GM19463 (cell line): ENCODE measurements around the gene MUCL3.
A peak's percentile ranks its signal among the peaks of the same experiment; 100 is the strongest.
"Not testable (repeated sequence)": the region's sequence is repeated elsewhere in the genome, so short reads cannot be mapped to it uniquely, and the experiment has no call there.

ENCODE experiments used
- ATAC-seq: cut with Tn5 transposase; IDR thresholded peaks from one replicate; pipeline ENCODE4 v1.9.1; 2021; ENCODE audit warnings: mild to moderate bottlenecking, moderate library complexity; ENCODE audit not compliant: unreplicated experiment

MUCL3 gene

DNA sequence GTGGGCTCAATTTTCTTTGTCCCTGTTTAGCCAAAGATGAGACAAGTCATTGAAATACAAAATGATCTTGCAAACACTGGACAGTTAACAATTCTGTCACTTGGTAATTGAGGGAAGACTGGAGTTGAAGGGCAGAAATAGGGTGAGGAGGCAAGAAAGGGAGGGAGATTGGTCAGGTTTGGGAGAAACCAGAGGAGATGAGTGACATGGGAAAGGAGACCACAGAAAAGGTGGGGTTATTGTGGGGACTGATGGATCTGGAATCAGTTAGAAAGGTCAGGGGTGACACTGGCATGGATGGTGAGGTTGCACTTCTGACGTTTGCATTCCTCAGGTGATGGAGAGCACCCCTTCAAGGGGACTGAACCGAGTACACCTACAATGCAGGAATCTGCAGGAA, 32.1 kb upstream of the MUCL3 start:
- no peak for ATAC-seq

DNA sequence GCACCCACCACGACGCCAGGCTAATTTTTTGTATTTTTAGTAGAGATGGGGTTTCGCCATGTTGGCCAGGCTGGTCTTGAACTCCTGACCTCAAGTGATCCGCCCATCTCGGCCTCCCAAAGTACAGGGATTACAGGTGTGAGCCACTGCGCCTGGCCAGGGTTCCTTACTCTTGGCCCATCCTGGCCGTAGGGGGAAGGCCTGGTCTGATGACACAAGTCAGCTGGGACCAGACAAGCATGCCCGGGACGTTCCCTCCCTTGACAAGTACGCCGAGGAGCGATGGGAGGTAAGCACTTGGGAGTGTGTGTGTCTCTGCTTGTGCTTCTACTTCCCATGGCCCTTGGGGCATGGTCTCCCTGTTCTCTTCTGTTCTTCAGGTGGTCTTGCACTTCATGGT, 30.3 kb upstream of the MUCL3 start:
- not testable (repeated sequence) for ATAC-seq

DNA sequence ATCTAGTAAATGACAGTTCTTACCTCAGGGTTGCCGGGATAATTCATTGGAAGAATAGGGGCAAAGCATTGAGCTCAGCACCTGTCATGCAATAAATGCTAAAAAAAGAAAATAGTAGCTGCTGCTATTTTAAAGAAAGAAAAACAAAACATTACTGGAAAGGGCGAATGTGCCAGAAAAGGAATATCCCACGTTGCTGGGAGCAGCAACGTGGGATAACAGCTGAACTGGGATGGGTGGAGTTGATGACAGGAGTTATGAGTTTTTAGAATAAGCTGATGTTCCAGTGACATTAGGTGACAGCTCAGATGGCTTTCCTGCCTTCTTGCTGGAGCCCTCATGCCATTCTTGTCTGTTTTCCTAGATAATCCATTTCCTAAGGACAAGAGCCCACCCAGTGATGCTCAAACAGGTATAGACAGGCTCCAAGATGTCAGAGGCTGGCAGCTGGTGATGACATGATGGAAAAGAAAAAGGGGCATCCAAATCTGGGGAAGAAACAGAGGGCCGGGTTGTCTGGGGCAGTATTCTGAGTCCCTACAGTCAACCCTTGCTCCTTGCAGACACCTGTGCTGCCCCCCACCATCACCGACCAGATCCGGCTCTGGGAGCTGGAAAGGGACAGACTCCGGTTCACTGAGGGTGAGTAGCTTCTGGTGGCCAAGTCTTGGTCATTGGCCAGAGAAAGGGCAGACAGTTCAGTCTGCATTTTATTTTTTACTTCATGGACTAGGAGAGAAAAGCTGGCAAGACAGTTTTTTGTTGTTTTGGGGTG, 27.8 kb upstream of the MUCL3 start:
- no peak for ATAC-seq

DNA sequence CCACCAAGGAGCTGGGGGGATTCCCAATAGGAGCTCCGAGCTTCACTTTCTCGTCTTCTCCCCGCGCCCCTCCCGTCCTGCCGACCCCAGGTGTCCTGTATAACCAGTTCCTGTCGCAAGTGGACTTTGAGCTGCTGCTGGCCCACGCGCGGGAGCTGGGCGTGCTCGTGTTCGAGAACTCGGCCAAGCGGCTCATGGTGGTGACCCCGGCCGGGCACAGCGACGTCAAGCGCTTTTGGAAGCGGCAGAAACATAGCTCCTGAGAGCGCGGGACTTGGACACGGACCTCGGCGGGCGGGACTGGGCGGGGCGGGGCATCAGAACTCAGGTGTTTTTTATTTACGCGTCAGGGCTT, 27.1 kb upstream of the MUCL3 start:
- ATAC-seq = peak; percentile 30

DNA sequence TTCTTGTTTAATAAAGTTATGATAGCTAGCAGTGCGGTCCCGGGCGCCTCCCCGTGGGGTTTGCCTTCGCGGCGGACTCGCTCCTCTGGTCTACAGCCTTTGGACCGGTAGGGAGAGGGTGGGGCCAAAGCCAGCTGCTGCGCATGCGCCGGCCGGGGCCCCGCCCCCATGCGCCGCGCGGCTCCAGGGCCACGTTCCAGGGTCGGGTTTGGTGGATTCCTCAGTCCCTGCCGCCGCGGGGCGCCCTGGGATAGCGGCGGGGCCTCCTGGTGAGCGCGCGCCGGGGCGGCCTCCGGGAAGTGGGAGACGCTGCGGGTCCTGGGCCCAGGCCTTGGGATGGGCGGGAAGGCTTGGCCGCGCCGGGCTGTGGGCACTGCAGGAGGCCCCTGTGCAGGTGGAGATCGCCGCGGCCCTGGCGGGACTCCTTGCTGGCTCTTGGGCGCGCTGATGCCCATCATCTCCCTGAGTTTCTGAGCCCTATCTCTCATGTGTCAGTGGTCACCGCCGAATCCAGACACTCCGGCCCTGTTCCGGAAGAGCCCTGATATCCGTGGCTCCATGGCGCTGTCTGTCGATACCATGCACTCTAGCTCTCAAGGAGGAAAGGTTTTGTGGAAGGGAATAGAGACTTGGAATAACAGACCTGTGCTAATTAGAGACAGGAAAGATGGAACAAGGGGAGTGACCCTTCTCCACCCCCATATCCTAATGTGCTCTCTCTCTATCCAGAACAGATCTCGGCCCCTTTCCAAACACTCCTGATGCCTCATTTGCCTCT, 26.5 kb upstream of the MUCL3 start, which contains the start of gene VARS2:
TSS of gene VARS2 (plus strand) at position 163 of the 778 bp plus-strand sequence. CDS start at position 762, 599 bp downstream.
- ATAC-seq = peak; percentile 91

DNA sequence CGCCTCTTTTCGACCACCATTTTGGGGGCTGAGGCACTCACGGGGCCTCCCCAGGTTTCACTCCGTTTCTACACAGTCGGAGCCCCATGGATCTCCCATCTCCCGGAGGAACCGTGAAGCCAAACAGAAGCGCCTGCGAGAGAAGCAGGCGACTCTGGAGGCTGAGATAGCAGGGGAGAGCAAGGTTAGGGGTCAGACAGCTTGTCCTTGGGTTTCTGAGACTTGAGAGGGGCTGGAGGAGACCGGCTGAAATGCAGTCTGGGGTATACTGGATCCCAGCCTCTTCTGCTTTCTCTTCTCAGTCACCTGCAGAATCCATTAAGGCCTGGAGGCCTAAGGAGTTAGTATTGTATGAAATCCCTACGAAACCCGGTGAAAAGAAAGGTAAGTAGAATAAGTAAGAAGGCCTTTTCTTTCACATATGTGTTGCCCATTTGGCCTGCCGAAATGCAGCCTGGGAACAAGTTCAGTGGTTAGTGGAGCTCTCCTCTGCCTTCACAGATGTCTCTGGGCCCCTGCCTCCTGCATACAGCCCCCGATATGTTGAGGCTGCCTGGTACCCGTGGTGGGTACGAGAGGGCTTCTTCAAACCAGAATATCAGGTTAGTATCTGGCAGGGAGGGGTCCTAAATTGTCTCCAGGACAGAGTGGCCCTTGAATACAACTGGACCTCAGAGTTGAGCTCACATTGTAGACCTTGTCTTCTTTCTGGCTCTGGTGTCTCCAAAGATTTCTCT, 25.8 kb upstream of the MUCL3 start:
- ATAC-seq = no peak

DNA sequence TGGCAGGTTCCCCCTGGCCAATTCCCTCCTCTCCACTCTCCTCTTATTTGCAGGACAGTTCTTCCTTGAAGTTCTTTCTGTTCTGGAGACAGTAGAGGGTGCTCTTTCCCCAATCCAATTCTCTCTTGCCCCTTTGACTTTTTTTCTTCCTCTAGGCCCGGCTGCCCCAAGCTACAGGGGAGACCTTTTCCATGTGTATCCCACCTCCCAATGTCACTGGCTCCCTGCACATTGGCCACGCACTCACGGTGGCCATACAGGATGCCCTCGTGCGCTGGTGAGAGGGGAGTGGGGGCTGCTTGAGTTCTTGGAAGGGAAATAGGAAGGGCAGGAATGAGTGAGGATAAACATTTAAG, 25.2 kb upstream of the MUCL3 start:
- ATAC-seq = no peak

DNA sequence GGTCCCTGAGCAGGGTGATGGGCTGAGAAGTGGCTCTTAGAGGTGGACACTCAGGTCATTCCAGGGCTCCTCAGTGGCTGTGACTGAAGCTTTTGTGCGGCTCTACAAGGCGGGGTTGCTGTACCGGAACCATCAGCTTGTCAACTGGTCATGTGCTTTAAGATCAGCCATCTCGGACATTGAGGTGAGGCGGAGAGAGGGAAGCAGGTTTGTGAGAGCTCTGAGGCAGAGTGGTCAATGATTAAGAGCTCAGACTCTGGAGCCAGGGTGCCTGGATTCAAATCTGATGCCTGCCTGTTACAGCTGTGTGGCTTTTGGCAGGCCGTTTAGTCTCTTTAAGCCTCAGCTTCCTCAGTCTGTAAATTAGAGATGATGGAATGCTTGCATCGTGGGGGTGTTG, 23.7 kb upstream of the MUCL3 start:
- ATAC-seq = no peak

DNA sequence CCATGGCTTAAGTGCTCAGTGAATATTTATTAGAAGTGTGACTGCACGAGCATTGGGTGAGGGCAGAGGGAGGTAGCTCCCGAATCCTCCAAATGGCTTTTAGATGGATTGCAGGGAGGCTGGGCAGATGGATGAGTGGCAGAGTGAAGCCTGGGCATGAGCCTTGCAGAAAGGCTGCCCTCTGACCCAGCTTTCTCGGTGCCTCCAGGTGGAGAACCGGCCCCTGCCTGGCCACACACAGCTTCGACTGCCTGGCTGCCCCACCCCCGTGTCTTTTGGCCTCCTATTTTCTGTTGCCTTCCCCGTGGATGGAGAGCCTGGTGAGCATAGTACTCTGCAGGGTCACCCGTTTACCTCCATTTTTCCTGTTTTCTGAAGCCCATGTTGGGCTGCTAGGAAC, 23.3 kb upstream of the MUCL3 start:
- ATAC-seq = no peak

DNA sequence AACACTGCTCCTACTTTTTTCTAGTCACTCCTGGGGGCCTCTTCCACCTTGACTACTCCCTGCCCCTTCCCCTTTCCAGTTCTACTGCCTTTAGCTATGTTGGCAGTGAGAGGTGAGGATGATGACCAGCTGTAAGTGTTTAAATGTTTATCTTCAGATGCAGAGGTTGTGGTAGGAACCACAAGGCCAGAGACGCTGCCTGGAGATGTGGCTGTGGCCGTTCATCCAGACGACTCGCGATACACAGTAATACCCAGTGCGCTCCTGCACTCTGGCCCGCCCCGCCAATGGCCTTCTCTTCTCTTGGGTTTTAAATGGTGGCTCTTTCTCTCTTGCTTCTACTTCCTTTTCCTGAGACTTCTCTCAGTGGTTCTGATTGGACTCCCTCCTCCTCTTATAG, 22.1 kb upstream of the MUCL3 start:
- ATAC-seq = no peak

DNA sequence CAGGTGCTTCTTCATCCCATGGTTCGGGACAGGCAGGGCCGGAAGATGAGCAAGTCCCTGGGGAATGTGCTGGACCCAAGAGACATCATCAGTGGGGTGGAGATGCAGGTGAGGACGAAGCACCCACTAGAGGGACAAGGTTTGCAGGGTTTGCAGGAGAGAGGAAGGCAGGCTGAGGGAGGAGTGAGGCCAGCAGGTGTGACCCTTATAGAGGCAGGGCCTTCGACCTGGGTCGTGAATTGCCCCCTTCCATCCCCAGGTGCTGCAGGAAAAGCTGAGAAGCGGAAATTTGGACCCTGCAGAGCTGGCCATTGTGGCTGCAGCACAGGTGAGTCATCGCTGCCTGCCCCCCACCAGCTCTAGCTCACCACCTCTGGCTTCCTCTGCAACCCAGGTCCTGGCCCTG, 18.3 kb upstream of the MUCL3 start:
- ATAC-seq = no peak

DNA sequence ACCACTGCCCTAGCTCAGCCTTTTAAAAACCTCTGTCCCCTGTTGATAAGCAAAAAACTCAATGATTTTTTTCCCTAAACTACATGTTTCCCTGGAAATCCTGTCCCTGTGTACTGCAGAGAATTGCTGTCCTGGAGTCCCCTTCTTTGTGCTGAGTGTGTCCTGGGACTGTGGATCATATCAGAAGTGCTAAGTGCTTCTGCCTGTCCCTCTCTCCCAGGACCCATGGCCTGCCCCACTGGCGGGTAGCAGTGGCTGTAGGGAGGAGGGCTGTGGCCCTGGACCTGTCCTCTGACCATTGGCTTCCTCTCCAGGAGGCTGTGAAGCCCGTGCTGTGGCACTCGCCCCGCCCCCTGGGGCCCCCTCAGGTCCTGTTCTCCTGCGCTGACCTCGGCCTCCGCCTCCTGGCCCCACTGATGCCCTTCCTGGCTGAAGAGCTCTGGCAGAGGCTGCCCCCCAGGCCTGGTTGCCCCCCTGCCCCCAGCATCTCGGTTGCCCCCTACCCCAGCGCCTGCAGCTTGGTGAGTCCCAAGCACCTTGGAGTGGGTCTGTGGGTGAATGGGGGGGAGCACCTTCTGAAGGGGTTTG, 16.6 kb upstream of the MUCL3 start:
- not testable (repeated sequence) for ATAC-seq

DNA sequence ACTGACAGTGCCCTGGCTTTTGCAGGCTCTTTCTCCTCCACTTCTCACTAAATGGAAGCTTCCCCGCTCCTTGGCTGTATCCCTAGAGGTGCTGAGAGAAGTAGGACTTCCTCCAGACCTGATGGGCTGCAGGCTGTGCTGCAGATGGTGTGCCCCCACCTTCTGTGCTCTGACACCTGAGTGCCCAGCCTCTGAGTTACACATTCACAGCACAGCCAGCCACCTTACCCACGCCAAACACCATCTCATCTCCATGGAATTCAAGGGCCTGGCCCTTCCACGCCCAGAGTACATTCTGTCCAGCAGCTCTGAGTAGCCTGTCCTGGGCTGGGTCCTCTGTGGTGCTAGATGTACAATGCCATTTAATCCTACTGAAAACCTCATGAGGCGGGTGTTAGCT, 14.1 kb upstream of the MUCL3 start:
- no peak for ATAC-seq

DNA sequence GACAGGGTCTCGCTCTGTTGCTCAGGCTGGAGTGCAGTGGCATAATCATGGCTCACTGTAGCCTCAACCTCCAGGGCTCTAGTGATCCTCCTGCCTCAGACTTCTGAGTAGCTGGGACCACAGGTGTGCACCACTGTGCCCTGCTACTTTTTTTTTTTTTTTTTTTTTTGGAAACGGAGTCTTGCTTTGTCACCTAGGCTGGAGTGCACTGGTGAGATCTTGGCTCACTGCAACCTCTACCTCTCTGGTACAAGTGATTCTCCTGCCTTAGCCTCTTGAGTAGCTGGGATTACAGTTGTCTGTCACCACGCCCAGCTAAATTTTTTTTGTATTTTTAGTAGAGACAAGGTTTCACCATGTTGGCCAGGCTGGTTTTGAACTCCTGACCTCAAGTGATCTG, 13.7 kb upstream of the MUCL3 start:
- ATAC-seq = not testable (repeated sequence)

DNA sequence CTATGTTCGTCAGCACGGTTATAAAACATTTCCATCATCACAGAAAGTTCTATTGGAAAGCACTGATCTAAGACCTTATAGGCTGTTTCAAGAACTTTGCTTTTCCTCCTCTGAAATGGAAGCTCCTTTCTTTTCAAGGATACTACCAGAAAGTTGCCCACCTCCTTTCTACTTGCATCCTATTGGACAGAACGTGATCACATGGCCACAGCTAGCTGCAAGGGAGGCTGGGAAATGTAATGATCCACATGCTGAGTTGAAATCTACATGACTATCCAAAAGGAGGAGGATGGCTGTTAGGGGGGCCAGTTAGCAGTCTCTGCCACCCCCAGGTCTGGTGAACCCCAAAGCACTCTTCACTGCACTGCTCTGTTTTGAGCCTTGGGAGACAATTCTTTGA, 12.1 kb upstream of the MUCL3 start:
- no peak for ATAC-seq

DNA sequence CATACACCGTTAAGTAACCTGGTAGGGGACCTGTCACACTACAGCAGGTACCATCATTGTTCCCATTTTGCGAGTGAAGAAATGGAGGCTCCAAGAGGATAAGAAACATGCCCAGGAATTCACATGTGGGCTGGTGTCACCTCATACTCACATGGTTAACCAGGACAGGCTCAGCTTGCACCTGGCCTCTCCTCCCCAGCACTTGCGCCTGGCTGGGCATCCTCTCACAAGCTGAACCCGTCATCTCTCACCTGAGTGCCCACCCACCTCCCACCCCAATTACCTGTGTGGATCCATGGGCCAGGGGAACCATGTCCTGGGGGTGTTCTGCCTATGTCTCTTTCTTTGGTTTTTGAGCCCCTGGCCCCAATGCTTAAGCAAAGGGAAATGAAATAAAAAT, 10.3 kb upstream of the MUCL3 start:
- no peak for ATAC-seq

DNA sequence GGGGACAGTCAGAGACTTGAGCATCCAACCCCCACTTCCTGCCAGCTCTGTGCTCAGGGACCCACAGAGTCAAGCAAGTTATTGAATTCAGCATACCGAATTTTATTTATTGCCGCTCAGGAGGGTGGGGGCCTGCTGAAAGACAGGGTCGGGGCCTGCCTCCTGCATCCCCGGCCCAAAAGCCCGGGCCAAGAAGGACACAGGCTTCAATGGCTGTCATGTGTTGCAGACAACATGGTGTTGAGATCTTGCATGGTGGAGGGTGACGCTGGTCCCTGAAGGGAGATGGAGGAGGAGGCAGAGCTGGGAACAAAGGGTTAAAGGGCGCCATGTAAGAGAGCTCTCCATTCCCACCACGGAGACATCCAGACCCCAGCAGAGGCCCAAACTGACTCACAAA, 9.5 kb upstream of the MUCL3 start:
- ATAC-seq = no peak

DNA sequence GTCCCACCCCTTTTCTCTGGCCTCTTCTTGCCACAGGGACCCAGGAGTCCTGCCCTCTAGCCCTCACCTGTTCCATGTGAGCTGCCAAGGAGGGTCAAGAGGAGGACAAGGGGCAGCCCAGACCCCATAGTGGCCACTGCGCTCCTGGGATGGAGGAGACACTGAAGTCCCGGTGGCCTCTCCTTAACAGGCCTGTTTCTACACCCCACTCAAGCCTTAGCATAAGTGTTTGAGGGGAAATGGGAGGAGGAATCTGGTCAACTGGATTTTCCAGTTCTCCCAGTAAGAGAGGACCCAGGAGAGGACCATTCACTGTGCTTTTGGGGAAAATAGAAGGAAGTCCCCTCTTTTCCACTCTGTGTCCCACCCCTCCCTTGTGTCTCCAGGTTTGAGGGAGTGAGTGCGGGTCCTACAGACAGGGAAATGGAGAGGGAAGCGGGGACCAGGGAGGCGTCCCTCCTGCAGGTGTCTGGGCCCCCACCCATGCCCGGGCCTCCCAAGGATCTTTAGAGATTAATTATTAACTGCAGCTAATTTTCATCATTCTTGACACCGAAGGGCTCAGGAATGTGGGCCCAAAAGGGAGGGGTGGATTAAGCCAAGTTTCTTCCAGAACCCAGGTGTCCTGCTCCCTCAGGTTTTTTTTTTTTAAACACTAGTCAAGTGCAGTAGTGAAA, 8.7 kb upstream of the MUCL3 start, which contains the start of gene SFTA2:
TSS of gene SFTA2 (minus strand) at position 202 of the 677 bp plus-strand sequence. CDS start at position 128, 74 bp downstream.
- no peak for ATAC-seq

DNA sequence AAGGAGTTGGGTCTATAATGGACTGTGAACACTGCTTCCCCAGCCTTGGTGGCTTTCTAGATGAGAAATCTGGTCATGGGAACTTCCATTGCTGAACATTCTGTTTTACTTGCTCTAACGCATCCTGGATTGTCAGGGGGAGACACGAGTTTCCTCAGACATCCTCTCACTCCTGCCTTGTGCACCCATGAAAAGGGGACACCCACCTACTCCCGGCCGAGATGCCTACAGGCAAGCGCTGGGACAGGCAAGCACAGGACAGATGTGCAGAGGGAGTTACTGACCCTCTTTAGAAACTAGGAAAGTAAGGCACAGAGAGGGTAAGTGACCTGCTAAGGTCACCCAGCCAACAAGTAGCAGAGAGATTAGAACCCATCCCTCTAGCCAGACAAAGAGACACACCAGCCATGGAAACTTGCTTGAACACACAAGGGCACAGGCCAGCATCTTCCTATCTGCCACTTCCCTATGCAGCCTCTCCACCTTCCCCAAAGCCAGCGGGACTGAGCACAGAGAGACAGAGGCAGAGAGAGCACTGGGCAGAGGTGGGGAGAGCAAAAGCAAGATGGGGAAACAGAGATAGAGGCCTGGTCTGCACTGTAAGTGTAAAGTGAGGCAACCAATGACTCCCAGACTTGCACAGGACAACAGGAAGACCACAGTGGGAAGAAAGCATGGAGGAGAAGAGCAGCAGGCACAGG, 8.0 kb upstream of the MUCL3 start:
- ATAC-seq = no peak

DNA sequence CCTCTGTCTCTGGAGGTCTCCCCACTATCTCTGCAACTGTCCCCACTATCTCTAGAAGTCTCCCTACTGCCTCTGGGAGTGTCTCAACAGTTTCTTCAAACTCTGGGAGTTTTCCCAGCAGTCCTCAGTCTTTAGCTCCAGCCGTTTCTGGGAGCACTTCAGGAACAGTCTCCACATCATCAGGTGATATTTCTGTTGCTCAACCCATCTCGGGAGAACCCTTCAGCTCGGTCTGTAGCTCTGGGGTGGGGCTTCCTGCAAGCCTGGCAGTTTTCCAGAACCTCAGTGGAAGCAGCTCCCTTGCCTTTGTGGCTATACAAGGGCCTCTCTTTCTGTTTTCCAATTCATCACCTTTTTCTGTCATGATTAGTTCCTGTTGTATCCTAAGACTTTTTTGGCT, 5.8 kb upstream of the MUCL3 start:
- no peak for ATAC-seq
